NCI-H2171 treated with DMSO at 0.1 percent for 48 hours (cell line): Measurements from ENCODE around the gene POLR1F.
A peak's percentile ranks its signal among the peaks of the same experiment; 100 is the strongest.

Experiments used
- DNase-seq: peaks from one replicate; lab custom pipeline; 2025; lab: John Stamatoyannopoulos, UW

Gene POLR1F, protein sequence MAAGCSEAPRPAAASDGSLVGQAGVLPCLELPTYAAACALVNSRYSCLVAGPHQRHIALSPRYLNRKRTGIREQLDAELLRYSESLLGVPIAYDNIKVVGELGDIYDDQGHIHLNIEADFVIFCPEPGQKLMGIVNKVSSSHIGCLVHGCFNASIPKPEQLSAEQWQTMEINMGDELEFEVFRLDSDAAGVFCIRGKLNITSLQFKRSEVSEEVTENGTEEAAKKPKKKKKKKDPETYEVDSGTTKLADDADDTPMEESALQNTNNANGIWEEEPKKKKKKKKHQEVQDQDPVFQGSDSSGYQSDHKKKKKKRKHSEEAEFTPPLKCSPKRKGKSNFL

DNA sequence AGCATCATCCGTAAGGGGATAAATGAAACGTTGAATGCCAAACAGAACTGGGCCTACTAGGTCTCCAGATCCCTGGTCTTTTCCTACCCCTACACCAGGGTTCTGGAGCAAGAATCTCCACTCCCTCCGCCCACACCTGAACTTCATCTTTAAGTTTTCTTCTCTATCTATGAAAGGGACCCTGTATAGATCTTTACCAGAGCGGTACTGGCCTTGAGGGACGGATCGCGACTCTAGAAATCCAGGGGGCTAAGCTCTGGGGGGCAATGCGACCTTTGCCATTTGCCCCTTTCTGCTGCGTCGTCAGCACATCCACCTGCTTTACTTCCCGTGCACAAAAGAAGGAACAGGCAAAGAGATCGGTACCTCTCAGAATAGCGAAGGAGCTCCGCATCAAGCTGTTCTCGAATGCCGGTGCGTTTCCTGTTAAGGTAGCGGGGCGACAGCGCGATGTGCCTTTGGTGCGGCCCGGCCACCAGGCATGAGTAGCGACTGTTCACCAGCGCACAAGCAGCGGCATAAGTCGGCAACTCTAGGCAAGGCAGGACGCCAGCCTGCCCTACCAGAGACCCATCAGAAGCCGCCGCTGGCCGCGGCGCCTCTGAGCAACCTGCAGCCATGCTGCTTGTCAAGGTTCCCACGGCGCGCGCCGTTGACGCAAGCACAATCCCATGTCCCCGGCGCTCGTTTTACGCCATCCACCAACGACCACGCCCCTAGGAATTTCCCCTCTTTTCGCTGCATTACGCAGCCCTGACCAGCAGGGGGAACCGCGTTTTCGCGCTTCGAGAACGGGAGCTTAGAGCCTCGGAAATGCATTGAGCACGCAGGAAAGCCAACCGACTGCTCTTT is at the start of gene POLR1F:
Gene POLR1F (minus strand): TSS at position 641 of the 852 bp plus-strand sequence. CDS start 21 bp downstream, at position 620.
- DNase-seq: peak; percentile 93

DNA sequence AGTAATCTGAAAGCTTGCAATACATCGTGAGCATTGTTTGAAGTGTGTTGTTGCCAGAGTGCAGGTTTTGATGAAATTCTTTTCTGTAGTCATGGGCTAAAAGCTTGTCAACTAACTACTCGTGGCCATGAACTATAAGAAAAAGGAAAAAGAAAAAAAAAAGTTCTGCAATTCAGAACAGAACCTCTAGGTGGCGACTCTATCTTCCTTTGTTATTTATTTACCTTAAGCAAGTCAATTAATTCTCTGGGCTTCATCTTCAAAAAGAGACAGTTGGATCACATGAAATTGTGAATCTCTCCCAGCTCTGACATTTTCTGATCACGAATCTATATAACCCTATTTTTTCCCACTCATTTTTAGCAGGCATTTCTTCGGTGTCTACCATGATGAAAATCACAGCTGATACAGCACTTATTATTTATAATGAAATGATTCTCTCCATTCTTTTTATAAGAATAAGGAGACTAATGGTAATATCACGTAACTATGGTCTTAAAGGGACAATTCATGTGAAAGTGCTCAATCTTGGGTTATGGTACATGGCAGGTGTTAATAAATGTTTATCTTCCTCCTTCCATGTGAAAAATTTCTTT is 45.8 kb upstream of the POLR1F start:
- DNase-seq: peak; percentile 41

DNA sequence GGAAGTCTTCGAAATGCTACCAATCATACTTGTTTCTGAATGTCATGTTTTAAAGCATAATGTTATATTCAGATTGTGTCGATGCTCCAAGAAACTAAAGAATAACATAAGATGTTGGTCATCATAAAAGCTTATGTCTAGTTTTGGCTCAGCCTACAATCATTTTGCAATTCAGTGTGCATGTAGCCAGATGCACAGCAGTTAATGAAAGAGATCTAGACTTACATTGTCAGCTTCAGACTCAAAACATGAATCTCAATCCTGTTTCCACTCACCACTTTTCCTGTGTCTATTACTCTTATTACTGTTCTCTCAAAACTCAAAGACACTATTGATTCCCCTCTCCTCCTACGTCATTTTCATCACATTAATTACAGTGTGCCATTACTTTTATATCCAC is 43.2 kb upstream of the POLR1F start:
- no peak for DNase-seq

DNA sequence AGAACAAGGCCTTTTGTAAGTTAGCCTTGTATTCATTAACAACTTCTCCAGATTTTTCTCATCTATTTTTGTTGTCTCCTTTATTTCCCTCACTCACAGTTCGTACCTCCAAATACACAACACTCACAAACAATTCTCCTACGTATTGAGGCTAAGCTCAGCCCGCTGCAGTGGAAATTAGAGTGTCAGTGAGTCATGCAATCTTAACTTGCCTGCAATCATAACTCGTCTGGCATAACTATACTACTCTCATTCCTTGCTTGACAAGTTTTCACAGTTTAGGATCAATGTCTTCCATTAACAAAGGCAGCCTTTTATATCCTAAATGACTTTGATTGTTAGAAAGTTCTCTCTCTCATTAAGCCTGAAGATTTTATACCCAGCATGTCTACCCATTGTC is 40.8 kb upstream of the POLR1F start:
- DNase-seq: no peak

DNA sequence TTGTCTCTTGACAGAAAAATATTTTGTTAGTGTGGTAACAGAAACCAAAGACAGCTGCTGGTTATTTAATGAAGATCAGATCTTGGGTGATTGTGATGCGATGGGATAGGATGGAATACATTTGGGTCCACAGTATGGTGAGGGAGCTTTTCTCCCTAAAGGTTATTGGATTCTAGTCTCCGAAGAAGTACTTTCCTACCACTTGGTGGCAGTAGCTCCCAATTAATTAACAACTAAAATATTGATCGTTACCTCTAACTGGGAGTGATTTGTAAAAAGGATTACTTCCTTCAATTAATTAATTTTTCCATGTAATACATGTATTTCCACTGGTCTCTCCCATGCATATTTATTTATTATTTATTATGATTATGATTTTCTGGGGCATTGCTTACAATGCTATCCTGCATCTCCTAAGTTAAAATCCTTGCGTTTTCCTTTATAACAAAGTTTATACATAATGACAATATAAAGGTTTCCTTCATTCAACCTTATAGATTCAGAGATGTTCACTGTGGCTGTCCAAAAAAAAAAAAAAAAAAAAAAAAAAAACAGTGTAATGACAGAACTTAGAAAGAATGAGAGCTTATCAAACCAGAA is 39.0 kb upstream of the POLR1F start:
- DNase-seq: peak; percentile 45

DNA sequence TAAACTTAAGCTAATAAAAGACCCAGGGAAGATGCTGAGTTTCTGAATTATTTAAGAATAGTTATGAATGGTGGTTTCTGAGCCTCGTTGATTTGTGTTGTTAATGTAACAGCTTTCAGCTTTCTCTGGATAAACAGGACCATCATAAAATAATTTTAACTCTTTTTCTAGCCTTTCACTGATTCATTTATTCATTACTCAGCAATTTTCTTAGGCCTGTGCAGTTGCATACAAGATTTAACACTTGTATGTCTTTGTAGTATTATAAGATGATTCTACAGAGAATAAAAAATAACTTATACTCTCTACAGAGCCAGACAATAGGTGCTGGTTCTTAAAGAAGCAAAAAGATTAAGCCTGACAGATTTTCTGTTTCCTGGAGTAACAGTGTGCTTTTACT is 35.2 kb upstream of the POLR1F start:
- no peak for DNase-seq

DNA sequence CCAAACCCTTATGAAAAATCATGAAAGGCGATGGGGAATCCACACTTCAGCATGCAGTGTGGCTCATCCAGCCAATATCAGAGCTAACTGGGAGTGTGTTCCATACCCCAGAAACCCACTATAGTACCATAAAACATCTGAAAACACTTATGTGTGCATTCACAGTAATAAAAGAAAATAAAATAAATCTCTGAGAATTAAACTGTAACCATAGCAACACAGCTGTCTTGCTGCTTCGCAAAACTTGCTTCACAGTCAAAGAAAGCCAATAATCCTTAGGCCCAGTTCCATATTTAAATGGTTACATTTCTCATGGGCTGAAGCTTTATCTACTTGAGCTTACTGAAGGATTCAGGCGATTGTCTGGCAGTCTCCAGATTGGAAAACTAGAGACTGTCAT is 19.9 kb upstream of the POLR1F start:
- DNase-seq: no peak

DNA sequence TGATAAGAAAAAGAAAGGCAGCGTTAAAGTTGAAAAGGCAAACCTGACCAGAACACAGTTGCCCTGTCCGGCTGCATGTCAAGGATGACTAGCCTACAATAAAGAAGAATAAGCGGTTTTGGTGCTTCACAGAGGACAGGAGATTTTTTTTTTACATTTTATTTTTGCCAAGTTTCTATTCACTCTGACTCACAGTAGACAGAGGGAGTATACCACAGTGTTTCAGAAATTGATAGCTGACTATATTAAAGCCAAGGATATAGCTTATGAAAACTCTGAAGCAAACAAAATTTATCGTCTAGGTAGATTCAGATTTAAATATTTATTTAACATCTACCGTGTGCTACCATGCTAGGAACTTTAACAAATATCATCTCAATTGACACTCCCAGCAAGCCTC is 16.9 kb upstream of the POLR1F start:
- DNase-seq: no peak

DNA sequence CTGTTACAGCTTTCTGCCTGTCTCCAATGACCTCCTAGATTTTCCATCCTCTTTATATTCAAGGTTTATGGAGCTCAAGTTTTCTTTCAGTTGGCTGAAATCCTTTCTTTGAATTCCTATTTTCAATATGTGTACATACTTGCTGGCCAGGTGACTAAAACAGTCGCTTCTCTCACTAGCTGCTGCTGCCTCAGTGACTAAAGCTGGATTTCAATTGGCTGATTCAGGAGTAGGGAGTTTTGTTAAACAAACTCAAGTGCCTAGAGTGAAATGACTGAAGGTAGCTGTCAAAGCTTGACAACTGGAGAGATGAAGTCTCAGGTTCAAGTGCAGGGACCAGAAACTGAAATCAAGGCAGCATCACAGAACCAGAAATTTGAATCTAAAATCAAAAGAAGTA is 6.7 kb upstream of the POLR1F start:
- no peak for DNase-seq

DNA sequence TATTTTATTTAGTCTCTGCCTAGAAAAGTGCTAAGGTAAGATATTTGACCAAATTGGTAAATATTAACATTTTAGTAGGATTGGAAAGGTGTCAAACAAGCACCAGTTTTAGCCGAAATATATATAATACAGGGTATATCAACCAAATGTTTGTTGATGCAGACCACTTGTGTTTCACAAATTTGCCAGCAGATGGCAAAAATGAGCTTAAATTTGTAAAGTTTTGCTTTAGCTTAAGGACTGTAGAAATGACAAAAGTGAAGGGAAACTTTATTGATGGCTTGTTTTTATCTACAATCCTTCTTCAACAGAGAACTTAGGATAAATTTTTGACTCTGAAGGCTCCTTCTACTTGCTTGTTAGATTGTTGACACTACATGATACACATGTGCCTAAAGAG is 4.8 kb upstream of the POLR1F start:
- peak; percentile 6 for DNase-seq

DNA sequence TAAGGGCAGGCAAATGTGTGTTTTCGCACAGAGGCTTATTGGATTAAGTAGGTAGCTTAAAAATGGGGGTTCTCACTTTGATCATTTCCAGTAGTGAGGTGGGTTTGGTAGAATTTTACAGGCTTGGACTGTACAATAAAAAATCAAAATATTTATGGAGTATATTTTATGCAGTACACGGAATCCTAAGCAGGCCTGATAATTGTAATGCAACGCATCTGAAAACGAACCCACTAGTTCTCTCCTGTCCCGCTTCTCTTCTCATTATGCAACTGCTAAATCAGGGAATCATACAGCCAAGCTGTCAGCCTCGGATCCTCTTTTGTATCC is 377 bp upstream of the POLR1F start:
- no peak for DNase-seq

DNA sequence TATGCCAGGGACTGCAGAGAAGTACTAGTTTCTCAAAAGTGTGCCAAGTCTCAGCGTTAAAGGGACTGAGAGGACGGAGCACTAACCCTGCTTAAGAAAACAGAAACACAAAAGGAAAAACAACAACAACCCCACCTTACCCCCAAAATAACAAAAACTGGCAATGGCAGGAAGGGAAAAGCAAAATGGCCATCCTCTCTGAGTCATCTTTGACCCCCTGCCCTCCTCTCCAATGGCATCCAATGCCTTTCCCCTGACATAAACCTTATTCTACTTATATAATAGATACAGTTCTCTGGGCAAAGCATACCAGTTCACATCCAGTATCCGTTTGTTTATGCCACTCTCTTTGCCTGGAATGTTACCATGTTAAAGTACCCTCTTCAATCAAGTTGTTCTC is 1.6 kb downstream of the POLR1F start:
- no peak for DNase-seq

DNA sequence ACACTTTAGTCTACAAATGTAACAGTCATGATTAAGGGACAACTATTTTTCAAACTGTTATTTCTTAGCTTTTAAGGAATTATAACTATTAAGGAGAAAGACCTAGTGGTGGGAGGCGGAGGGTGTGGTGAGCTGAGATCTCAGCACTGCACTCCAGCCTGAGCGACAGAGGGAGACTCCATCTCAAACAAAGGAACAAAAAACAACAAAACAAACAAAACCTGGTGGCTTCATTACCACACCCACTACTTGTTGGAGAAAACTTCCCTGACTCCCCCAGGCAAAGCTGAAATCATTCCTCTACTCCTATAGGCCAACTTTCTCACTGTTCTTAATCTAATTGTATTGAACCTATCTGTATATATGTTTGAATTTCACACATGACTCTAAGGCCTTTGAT is 3.2 kb downstream of the POLR1F start:
- no peak for DNase-seq

DNA sequence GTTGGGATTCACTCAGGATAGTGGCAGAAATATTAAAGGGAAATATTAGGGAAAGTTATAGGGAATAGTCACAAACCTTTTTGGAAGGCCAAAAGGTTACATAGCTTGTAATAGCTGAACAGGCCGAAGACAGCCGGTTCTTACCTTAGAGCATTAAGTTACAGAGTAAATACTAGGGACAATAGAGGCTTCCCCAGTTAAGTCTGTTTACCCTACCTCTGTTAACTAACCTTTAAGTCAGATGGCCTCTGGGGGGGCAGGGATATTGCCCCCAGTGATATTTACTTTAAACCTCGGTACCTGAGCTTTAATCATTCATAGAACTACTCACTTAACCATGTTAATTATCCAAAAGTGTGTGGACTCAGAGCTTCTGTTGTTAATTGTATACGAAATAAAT is 7.4 kb downstream of the POLR1F start:
- DNase-seq: no peak

DNA sequence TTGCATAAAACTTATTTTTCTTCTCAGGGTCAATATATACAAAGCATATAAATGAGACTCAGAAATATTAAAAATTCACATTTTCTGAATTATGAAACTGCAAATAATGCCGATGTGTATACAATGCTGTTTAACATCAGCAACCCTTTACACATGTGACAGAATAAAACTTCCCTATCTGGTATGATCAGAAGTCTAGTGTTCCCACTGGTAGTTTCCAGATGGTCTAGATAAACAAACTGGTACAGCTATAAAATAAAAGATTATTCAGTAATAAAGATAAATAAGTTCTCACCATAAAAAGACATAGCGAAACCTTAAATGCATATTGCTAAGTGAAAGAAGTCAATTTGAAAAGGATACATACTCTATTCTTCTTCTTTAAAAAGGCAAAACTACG is 7.9 kb downstream of the POLR1F start:
- no peak for DNase-seq

DNA sequence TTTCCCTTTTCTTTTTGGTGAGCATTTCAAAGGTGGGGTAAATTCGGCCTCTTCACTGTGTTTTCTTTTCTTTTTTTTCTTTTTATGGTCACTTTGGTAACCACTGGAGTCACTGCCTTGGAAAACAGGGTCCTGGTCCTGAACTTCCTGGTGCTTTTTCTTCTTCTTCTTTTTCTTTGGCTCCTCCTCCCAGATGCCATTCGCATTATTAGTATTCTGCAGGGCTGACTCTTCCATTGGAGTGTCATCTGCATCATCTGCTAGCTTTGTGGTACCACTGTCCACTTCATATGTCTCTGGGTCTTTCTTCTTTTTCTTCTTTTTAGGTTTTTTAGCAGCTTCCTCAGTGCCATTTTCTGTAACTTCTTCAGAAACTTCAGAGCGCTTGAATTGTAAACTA is 10.5 kb downstream of the POLR1F start:
- DNase-seq: no peak

DNA sequence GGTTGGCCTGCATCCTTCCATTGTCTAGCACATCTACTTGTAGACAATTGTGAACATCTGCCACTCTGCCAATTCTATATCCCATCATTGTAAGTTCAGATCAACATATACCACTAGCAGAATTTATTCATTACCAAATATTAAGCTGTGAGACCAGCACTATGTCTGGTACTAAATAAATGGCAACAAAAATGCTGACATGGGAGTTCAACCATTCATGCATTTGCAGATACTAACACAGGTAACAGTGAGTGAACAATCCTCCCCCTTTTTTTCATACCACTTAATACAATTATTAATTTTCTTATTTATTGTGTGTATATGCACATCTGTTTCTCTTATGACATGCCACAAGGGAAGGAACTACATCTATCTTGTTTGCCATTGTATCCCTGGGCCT is 11.9 kb downstream of the POLR1F start:
- no peak for DNase-seq

DNA sequence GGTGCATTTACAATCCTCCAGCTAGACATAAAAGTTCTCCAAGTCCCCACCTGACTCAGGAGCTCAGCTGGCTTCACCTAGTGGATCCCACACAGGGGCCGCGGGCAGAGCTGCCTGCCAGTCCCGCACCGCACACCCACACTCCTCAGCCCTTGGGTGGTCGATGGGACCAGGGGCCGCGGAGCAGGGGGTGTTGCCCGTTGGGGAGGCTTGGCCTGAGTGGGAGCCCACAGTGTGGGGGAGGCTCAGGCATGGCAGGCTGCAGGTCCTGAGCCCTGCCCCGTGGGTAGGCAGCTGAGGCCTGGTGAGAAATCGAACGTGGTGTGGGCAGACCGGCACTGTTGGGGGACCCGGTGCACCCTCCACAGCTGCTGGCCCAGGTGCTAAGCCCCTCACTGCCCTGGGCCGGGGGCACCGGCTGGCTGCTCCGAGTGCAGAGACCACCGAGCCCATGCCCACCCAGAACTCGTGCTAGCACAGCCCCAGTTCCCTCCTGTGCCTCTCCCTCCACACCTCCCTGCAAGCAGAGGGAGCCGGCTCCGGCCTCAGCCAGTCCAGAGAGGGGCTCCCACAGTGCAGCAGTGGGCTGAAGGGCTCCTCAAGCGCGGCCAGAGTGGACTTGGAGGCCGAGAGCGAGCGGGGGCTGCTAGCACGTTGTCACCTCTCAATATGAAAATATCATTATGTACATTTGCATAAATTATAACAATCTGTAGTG is 16.6 kb downstream of the POLR1F start:
- no peak for DNase-seq

DNA sequence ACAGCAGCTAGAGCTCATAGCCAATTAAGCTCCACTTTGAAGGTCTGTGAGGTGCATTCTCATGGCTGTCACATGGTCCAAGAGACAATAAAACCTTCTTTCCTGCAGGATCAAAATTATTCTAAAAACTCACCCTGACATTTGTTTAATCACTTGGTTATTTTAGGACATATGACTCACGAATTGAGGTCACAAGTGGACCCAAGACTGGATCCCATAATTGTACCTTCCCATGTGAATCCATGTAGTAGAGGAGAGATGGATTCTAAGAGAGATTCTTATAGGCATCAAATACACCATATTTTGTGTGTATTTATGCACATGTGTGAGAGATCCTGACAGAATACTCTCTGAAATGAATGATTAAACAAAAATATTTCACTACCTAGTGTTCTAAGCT is 18.1 kb downstream of the POLR1F start:
- DNase-seq: no peak

DNA sequence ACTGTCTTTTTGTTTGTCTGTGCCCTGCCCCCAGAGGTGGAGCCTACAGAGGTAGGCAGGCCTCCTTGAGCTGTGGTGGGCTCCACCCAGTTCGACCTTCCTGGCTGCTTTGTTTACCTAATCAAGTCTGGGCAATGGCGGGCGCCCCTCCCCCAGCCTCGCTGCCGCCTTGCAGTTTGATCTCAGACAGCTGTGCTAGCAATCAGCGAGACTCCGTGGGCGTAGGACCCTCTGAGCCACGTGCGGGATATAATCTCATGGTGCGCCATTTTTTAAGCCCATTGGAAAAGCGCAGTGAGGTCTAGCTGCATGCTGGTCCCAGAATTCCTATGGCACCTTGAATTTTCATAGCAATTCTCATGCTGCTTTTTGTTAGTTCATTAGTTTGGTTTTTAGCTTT is 19.7 kb downstream of the POLR1F start:
- DNase-seq: peak; percentile 18

DNA sequence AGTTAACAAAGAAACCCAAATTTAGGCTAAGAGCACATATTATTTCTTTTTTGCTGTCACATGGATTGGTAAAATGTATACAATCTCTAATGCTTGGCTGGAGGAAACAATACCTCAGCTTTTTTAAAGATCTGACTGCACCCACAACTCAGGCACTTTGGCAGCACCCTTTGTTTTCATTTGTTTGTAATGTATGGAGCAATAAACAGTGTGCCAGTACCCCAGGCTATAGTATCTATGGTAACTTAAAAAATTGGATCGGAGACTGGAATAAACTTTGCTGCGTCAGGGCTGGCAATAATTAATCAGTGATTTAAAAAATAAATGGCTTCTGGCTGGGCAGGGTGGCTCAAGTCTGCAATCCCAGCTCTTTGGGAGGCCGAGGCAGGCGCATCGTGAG is 27.2 kb downstream of the POLR1F start:
- DNase-seq: no peak

DNA sequence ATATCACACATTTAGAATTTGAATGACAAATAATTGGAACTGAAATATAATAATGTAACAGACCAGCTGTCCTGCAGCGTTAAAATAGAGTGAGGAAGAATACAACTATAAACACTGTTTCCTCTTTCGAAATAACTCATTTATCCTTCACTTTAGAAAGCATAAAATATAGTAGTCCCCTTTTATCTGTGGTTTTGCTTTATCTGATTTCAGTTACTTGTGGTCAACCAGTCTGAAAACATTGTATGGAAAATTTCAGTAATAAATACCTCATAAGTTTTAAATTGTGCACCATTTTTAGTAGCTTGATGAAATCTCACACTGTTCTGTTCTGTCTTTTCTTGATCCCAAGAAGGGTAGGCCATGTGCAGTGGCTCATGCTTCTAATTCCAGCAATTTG is 31.7 kb downstream of the POLR1F start:
- no peak for DNase-seq
